Stimulated activated CD8-positive, alpha-beta memory T cell treated with anti-CD3 and anti-CD28 coated beads, Interleukin-12 subunit alpha, Interleukin-12 subunit beta, amount 100 ng/mL, for 1 hour (primary cell): ENCODE data around the gene OXCT1.

Experiments used
- DNase-seq: peaks from one replicate; pipeline ENCODE4 v3.0.0-alpha.2; 2020; ENCODE audit warnings: low read depth

The OXCT1 gene

GRCh38 chr5:41869724-41870626 is at the start of gene OXCT1:
Gene OXCT1 (minus strand): TSS chr5:41870425. CDS start chr5:41870358, 67 bp downstream.
- peak; percentile 89 for DNase-seq

- no peak for DNase-seq
Observed at GRCh38 chr5:41918105-41918504, 47.9 kb upstream of the OXCT1 start.

GRCh38 chr5:41908374-41909079 is 38.3 kb upstream of the OXCT1 start:
- no peak for DNase-seq

- DNase-seq = no peak
Observed at GRCh38 chr5:41906151-41906550, 35.9 kb upstream of the OXCT1 start.

- DNase-seq = peak; percentile 96
Observed at GRCh38 chr5:41903892-41904799, 33.9 kb upstream of the OXCT1 start, which contains the start of gene RIMOC1. Gene RIMOC1 (plus strand): TSS chr5:41904344. CDS start chr5:41904368, 24 bp downstream.

- DNase-seq = no peak
Observed at GRCh38 chr5:41903382-41903891, 33.2 kb upstream of the OXCT1 start.

GRCh38 chr5:41896230-41896629 is 26.0 kb upstream of the OXCT1 start:
- no peak for DNase-seq

- no peak for DNase-seq
Observed at GRCh38 chr5:41893074-41893851, 23.0 kb upstream of the OXCT1 start.

- no peak for DNase-seq
Observed at GRCh38 chr5:41892031-41892430, 21.8 kb upstream of the OXCT1 start.

GRCh38 chr5:41891066-41891707 is 21.0 kb upstream of the OXCT1 start:
- DNase-seq = no peak

GRCh38 chr5:41885286-41885685 is 15.1 kb upstream of the OXCT1 start:
- DNase-seq = no peak

- DNase-seq = no peak
Observed at GRCh38 chr5:41883936-41884335, 13.7 kb upstream of the OXCT1 start.

- no peak for DNase-seq
Observed at GRCh38 chr5:41883243-41883642, 13.0 kb upstream of the OXCT1 start.

- DNase-seq = no peak
Observed at GRCh38 chr5:41882765-41883164, 12.5 kb upstream of the OXCT1 start.

- DNase-seq = no peak
Observed at GRCh38 chr5:41878643-41879478, 8.6 kb upstream of the OXCT1 start.

- no peak for DNase-seq
Observed at GRCh38 chr5:41878173-41878572, 7.9 kb upstream of the OXCT1 start.

- no peak for DNase-seq
Observed at GRCh38 chr5:41877408-41877807, 7.2 kb upstream of the OXCT1 start.

GRCh38 chr5:41876678-41877077 is 6.5 kb upstream of the OXCT1 start:
- DNase-seq = no peak

GRCh38 chr5:41875121-41875520 is 4.9 kb upstream of the OXCT1 start:
- no peak for DNase-seq
